Measurements from ENCODE around the gene MGME1.
"Not testable (repeated sequence)": the region's sequence is repeated elsewhere in the genome, so short reads cannot be mapped to it uniquely, and the experiment has no call there.

MGME1 gene

DNA sequence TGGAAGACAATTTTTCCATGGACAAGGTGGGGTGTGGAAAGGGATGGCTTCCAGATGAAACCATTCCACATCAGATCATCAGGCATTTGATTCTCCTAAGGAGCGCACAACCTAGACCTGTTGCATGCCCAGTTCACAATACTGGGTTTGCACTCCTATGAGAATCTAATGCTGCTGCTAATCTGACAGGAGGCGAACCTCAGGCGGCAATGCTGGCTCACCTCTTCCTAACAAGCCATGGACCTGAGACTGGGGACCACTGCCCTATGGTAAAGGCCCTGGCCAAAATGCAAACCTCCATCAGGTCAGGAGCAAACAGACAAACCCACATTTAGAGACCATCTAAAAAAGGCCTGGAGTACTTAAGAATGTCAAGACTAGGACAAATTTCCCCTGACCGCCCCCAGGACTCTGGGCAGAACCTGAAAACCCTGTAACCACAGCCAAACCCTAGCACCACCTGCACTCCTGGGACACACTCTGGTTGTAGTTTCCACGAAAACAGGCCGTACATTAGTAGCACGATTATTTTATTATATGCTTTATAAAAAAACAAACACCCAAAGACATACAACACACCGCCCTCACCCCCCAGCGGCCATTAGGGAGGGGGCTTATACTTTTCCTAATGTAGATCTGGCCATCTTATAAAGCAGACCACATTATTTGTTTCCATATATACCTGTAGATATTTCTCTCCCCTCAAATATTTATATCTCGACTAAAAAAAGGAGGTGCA is 27.6 kb upstream of the MGME1 start:
- DNase-seq: no peak

DNA sequence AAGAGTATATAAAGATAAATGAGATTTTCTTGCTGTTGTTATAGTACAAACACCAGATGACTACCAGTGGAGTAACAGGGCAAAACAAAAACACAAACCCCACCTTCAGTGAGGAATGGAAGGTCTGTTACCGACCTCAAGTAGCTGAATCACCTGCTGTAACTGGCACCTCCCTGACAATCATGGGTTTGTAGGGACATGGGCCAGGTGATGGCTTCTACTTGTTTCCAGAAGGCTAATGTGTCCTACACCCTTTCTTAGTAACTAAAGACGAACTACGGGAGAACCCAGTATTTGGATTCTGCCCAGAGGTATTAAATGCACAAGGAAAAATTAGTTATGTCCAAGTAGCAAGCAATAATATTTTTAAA is 27.0 kb upstream of the MGME1 start:
- no peak for DNase-seq

GRCh38 chr20:17943343-17943742 is 25.5 kb upstream of the MGME1 start:
- no peak for DNase-seq

- no peak for DNase-seq
These were observed 23.9 kb upstream of the MGME1 start for GRCh38 chr20:17944854-17945474.

DNA sequence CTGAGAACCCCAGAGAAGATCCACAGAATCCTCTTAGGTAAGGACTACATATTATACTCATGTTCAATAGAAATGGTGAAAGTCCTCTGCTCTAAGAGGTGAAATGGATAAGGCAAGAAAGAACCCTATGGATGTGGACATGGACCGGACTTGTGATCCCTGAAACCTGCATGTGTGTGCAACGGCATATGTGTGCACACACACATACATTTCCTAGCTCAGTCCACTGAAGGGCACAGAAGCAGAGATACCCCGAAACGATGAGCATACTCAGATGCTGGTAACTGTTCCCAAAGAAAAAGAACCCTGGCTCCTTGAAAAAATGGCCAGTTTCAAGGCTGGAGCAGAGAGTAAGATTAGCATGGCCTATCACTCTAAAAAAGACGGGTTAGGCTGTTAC is 22.8 kb upstream of the MGME1 start:
- DNase-seq: no peak

- DNase-seq: no peak
These were observed 22.0 kb upstream of the MGME1 start for GRCh38 chr20:17946572-17947473.

- no peak for DNase-seq
These were observed 21.4 kb upstream of the MGME1 start for GRCh38 chr20:17947474-17947815.

- no peak for DNase-seq
These were observed 20.4 kb upstream of the MGME1 start for GRCh38 chr20:17948442-17948841.

GRCh38 chr20:17949899-17950298 is 18.9 kb upstream of the MGME1 start:
- DNase-seq: no peak

DNA sequence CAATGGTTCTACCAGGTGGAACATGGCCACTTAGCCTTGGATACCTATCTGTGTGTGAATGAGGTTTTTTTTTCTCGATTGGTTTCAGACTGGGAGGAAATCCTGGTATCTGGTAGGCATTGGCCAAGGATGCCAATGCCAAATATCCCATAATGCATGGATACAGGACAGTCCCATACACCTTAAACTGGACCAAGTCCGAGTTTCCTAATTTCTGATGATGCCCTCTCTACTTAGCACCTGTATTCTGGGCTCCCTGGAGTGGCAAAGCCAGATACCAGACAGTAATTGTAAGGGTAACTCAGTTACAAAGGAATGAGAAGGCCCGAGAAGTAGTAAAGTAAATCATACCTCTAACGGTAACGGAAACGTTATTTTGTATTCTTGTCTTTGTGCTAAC is 18.1 kb upstream of the MGME1 start:
- no peak for DNase-seq

DNA sequence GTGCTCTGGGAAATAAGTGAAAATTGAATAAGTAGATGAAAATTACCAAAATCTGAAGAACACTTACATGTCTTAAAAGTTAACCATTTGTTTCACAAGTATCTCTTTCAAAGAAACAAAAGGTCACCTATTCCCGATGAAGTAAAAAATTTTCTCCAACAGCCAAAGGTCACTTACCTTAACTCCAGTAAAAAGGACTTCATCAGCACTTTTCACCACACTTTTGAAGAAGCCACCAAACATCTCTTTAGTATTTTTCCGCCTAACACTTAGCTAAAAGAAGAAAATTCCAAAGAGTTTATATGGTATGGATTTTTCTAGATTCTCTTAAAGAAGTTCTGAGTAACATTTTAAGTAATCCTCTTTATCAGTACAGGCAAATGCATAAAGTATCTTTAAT is 17.5 kb upstream of the MGME1 start:
- no peak for DNase-seq

DNA sequence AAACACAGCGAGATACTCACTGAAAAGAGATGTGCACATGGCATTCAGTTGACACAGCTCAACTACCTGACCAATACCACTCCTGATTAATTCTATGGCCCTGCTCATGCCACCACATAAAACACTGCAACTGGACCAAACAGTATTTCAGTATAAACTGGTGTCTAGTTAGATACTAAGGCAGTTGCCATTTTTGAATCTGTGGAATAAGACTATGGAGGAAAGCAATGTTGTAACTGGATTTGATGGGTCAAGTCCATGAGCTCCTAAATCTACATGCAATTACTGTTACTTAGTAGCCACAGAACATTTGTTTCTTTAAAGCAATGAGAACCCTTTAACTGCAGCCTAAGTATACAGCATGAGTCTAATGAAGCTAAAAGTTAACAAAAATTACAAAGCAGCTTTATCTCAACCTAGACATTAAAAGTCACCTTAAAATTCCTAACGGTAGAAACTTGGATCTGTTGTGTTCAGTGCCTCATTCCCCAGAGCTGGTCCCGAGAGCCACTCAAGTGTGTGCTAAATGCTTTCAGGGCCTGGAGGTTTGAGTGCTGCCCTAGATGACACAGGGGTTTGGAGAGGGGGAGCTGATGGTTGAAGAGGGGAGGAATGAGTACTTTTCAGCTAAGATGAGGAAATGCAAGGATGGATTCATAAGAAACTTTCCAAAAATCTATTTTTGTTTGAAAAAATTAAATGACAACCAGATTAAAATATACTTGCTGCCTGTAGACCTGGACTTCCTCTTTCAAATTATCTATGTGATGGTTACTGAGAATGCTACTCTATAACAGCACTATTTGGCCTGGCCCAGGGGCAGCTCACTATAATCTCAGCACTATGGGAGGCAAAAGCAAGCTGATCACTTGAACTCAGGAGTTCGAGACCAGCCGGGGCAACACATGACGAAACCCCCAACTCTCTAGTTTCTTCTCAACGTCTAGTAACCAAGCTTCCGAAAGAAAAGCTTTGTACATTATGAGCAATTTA is 15.8 kb upstream of the MGME1 start:
- DNase-seq: no peak

DNA sequence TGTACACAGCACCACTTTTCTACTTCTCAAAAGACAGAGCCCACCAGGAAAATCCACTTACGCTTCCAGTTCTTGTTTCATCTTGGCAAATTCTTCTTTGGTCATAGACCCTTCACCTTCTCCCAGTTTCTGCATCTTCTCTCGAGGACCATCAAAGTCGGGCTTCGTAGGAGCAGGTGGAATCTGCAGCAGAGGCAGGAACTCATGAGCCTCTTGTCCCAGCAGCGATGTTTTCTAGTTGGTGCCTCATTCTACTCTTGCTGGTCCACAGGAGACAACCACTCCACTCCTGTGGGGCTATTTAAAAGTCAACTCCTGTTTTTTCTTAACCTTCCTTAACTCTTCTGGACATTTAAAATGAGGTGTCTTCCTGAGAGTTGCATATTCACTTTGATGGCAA is 14.9 kb upstream of the MGME1 start:
- DNase-seq: no peak

- DNase-seq: no peak
These were observed 13.5 kb upstream of the MGME1 start for GRCh38 chr20:17955302-17955701.

- DNase-seq: peak in 1 of 2 donors; percentile 38
These were observed 12.6 kb upstream of the MGME1 start for GRCh38 chr20:17956099-17956685.

- peak in 1 of 2 donors; percentile 21 for DNase-seq
These were observed 11.1 kb upstream of the MGME1 start for GRCh38 chr20:17957505-17958363.

DNA sequence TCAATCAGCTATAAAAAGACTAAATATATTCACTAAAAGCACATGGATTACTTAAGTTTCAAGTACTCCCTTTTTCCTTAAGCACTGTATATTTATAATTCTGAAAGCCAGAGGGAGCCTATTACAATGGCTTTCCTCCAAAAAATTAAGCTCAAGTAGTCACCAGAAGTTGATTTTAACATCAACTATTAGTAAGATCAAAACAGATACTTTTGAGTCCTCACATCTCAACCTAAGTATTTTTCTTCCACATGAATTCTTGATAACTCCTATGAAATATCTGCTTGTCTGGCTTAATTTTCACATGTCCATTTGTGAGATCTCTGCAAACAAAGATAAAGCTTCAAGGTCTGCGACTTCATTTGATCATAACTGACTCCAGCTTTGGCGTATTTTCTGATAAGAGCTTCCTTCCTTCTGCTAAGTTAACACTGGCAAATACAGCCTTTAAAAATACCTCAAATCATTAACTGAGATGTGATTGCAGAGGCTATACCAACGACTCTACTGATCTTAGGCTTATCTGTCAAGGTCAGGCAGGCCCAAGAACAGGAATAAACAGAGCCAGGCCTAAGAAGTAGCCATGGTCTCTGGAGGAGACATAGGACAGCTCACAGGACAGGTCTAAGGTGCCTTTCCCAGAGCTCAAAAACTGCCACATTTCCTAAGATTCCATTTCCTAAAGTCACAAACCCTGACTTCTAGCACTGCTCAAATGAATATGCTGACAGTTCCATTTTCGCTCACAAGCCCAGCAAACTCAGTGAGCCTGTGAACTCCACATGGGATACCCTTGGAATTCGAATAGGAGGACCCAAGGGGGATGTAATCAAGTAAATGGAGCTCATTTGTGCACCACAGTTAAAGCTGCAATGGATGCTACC is 10.2 kb upstream of the MGME1 start:
- no peak for DNase-seq

GRCh38 chr20:17959257-17959627 is 9.6 kb upstream of the MGME1 start:
- no peak for DNase-seq

DNA sequence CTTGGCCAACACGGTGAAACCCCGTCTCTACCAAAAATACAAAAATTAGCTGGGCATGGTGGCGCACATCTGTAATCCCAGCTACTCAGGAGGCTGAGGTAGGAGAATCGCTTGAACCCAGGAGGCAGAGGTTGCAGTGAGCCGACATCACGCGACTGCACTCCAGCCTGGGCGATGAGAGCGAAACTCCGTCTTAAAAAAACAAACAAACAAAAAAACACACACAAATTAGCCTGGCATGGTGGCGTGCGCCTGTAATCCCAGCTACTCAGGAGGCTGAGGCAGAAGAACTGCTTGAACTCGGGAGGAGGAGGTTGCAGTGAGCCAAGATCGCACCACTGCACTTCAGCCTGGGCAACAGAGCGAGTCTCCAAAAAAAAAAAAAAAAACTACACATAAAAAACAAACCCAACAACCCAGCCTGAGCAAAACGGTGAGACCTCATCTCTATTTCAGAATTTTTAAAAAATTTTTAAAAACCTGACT is 8.4 kb upstream of the MGME1 start:
- not testable (repeated sequence) for DNase-seq

All from inflammatory macrophage treated with lipopolysaccharide for 1 hour (primary cell).